K562 (cell line): ENCODE data around the gene MRPS15. TPM values are rescaled to one million over a fixed set of nuclear protein-coding genes. Genes with fewer than 3 reads are reported as not detected.

Source experiments
- ATAC-seq: fragments of 200-7000 bp; cut with Tn5 transposase; 3 replicates; pipeline ENCODE4 v1.9.1; 2020; ENCODE audit warnings: moderate library complexity
- BruUV-seq: library from RNA; stranded (reverse); fragments of 400-500 nt; replicated peaks from 2 replicates; lab custom pipeline; 2021; lab: Mats Ljungman, UMichigan
- CTCF ChIA-PET: fragments of 300-600 bp; formaldehyde crosslinking; extraction: SDS; loops from one replicate; lab custom pipeline; 2021; ENCODE audit warnings: low intra/inter-chr PET ratio; lab: Yijun Ruan, JAX
- POLR2A ChIA-PET: fragments of 300-600, 350-650 bp; sonication (Branson Sonifier 250); formaldehyde crosslinking; extraction: SDS; loops from one replicate; lab custom pipeline; 2021; ENCODE audit warnings: antibody characterized with exemption, inconsistent platforms; lab: Yijun Ruan, JAX
- DNase-seq, 4 experiments: peaks; one replicate each; pipeline versions ENCODE4 v3.0.0 to v3.0.0-alpha.2; 2011 to 2018; ENCODE audit warnings: low spot score in 3 of 4, mixed read lengths in 3 of 4; ENCODE audit errors: extremely low read depth in 1 of 4
- FAIRE-seq: peaks from 2 replicates; lab custom pipeline; 2011; peaks lifted over from hg19 to GRCh38; lab: Jason Lieb, UNC
- H2AFZ ChIP-seq: 2 replicates; pipeline ENCODE4 v1.6.0; 2011; ENCODE audit warnings: low read depth, low read length, control low read depth, inconsistent platforms
- H3K27ac ChIP-seq: fragments of 200-600 bp; 3 replicates; pipeline ENCODE4 v1.8.0; 2011; ENCODE audit warnings: low read depth, mild to moderate bottlenecking, control low read depth, inconsistent platforms, low read length, moderate library complexity, mixed read lengths; ENCODE audit errors: extremely low read depth
- H3K27me3 ChIP-seq, 2 experiments: fragments of 300-600 bp in 1 of 2; 2 replicates in 1 of 2; 3 replicates in 1 of 2; pipeline versions ENCODE4 v1.6.0 to v1.8.0; 2011; ENCODE audit warnings: inconsistent platforms in 2 of 2, low read length in 2 of 2, mild to moderate bottlenecking in 1 of 2, mixed read lengths in 1 of 2, moderate library complexity in 1 of 2; ENCODE audit not compliant: control insufficient read depth in 2 of 2, insufficient read depth in 2 of 2
- H3K36me3 ChIP-seq: fragments of 300-600 bp; 3 replicates; pipeline ENCODE4 v1.8.0; 2011; ENCODE audit warnings: mild to moderate bottlenecking, low read length, inconsistent platforms; ENCODE audit not compliant: control insufficient read depth, insufficient read depth
- H3K4me1 ChIP-seq, 2 experiments: fragments of 200-600 bp in 1 of 2; replicated peaks in 1 of 2; 2 replicates in 1 of 2; 3 replicates in 1 of 2; pipeline versions ENCODE4 v1.5.1 to v1.8.0; 2011; ENCODE audit warnings: inconsistent platforms in 2 of 2, low read length in 2 of 2, mild to moderate bottlenecking in 1 of 2, mixed read lengths in 1 of 2, moderate library complexity in 1 of 2; ENCODE audit not compliant: control insufficient read depth in 2 of 2, insufficient read depth in 2 of 2
- H3K4me2 ChIP-seq: 2 replicates; pipeline ENCODE4 v1.6.1; 2011; ENCODE audit warnings: low read length, control low read depth, inconsistent platforms, mixed read lengths; ENCODE audit not compliant: insufficient read depth
- H3K4me3 ChIP-seq: fragments of 200-600 bp; sonication (generic), shearing (Covaris generic); 2 replicates; pipeline ENCODE4 v1.5.1; 2016; ENCODE audit warnings: control low read depth, inconsistent platforms
- H3K79me2 ChIP-seq: fragments of 200-600 bp; 3 replicates; pipeline ENCODE4 v1.8.0; 2011; ENCODE audit warnings: low read length, inconsistent platforms; ENCODE audit not compliant: control insufficient read depth, insufficient read depth
- H3K9ac ChIP-seq, 2 experiments: 2 replicates each; pipeline versions ENCODE4 v1.6.0 to v1.6.1; 2011; ENCODE audit warnings: low read depth in 2 of 2, low read length in 2 of 2, control low read depth in 1 of 2, inconsistent platforms in 1 of 2, mild to moderate bottlenecking in 1 of 2, mixed read lengths in 1 of 2; ENCODE audit not compliant: insufficient read depth in 1 of 2
- H3K9me1 ChIP-seq: one replicate; pipeline ENCODE4 v1.6.0; 2011; ENCODE audit warnings: inconsistent platforms, mild to moderate bottlenecking, low read length, moderate library complexity; ENCODE audit not compliant: control insufficient read depth, insufficient read depth
- H3K9me3 ChIP-seq: replicated peaks from 2 replicates; pipeline ENCODE4 v1.5.1; 2011; ENCODE audit warnings: low read depth, low read length, inconsistent platforms; ENCODE audit not compliant: control insufficient read depth, insufficient read depth
- H4K20me1 ChIP-seq: replicated peaks from 2 replicates; pipeline ENCODE4 v1.6.1; 2011; ENCODE audit warnings: low read length, inconsistent platforms, mixed read lengths; ENCODE audit not compliant: control insufficient read depth, insufficient read depth
- ETV5 ChIP-seq: sonication (generic); formaldehyde crosslinking; IDR thresholded peaks from 2 replicates; pipeline ENCODE4 v1.4.0; 2020; ENCODE audit warnings: low read depth, mild to moderate bottlenecking, missing genetic modification reagents
- FOXA3 ChIP-seq, 2 experiments: fragments of 450-650 bp in 1 of 2; sonication (generic) in 1 of 2; formaldehyde crosslinking; IDR thresholded peaks in 1 of 2; conservative IDR thresholded peaks in 1 of 2; 2 replicates each; pipeline versions ENCODE4 v1.4.0 to v1.8.0; 2020 to 2022; ENCODE audit warnings: mild to moderate bottlenecking in 2 of 2, missing genetic modification reagents in 1 of 2
- FOXP1 ChIP-seq: sonication (generic); formaldehyde crosslinking; IDR thresholded peaks from 2 replicates; pipeline ENCODE4 v1.8.0; 2022; ENCODE audit warnings: mild to moderate bottlenecking, missing genetic modification reagents
- MECOM ChIP-seq: fragments of 250-450 bp; sonication (Bioruptor Pico); IDR thresholded peaks from 2 replicates; pipeline ENCODE4 v1.8.0; 2022; ENCODE audit warnings: inconsistent platforms
- NELFE ChIP-seq: IDR thresholded peaks from 2 replicates; pipeline ENCODE4 v1.6.1; 2011; ENCODE audit warnings: mild to moderate bottlenecking; ENCODE audit not compliant: insufficient read depth, insufficient read length
- POLR2A ChIP-seq: fragments of 450-650 bp; conservative IDR thresholded peaks from 2 replicates; pipeline ENCODE4 v1.6.1; 2016
- RBBP5 ChIP-seq: fragments of 200-600 bp; sonication (generic); IDR thresholded peaks from 2 replicates; pipeline ENCODE4 v1.6.1; 2012; ENCODE audit warnings: borderline replicate concordance, mild to moderate bottlenecking, low read length, control low read depth, inconsistent platforms; ENCODE audit not compliant: insufficient read depth, poor library complexity, severe bottlenecking
- SRSF1 ChIP-seq: fragments of 200-400 bp; formaldehyde crosslinking; IDR thresholded peaks from 2 replicates; pipeline ENCODE4 v1.6.1; 2017; ENCODE audit warnings: mild to moderate bottlenecking, low read depth, low read length, moderate library complexity
- ZNF696 ChIP-seq: fragments of 250-450 bp; sonication (Bioruptor Pico); conservative IDR thresholded peaks from 2 replicates; pipeline ENCODE4 v1.4.0; 2020; ENCODE audit warnings: mild to moderate bottlenecking, moderate library complexity
- ZNF764 ChIP-seq: fragments of 250-450 bp; sonication (Bioruptor Pico); IDR thresholded peaks from 2 replicates; pipeline ENCODE4 v1.4.0; 2020; ENCODE audit warnings: low read depth, mild to moderate bottlenecking, moderate library complexity
- ZNF766 ChIP-seq: fragments of 200-800 bp; sonication (Bioruptor generic); conservative IDR thresholded peaks from 2 replicates; pipeline ENCODE4 v1.6.1; 2016; ENCODE audit warnings: missing genetic modification characterization, missing compliant biosample characterization
- WGBS: fragments of 100-300 bp; shearing (Covaris generic); methylation state at CpG from one replicate; pipeline ENCODE4 v1.1.6; 2016; ENCODE audit warnings: low coverage, mixed read lengths; ENCODE audit not compliant: insufficient coverage; ENCODE audit errors: missing lambda C conversion rate; 5-methylcytosine and 5-hydroxymethylcytosine counted together
- in situ Hi-C: fragments of 300-500 bp; cut with MboI; formaldehyde crosslinking; loops from 4 replicates; pipeline ENCODE4 v1.15.0; 2018; ENCODE audit warnings: inconsistent platforms, mixed read lengths
- intact Hi-C: fragments of 100-400 bp; cut with micrococcal nuclease; formaldehyde crosslinking; loops from 2 replicates; pipeline ENCODE4 v1.14.2; 2022
- polyA plus RNA-seq, 8 experiments: library from polyadenylated mRNA; depleted of rRNA in 4 of 8; stranded (reverse) in 5 of 8; unstranded in 3 of 8; fragments of >200 nt; fragmentation: Nextera tagmentation in 2 of 8; fragmentation: Illumina TruSeq in 1 of 8; extraction: Ambion mirVana in 2 of 8; extraction: Trizol in 1 of 8; gene quantifications; 2 replicates each; pipeline versions ENCODE4 v1.2.1 to v1.2.3, GENCODE V29; 2011 to 2014; ENCODE audit warnings: inconsistent platforms in 1 of 8, missing spikeins in 1 of 8
- total RNA-seq, 7 experiments: library from RNA; depleted of rRNA in 6 of 7; stranded (reverse); fragments of >200 nt in 6 of 7; fragmentation: Illumina TruSeq in 2 of 7; extraction: Trizol in 2 of 7; gene quantifications; 2 replicates each; pipeline versions ENCODE4 v1.2.1 to v1.2.3, GENCODE V29; 2011 to 2021; ENCODE audit warnings: low replicate concordance in 1 of 7
- TF ChIP-seq, protein P1 (sequence below): fragments of 250-450 bp; sonication (Bioruptor Pico); IDR thresholded peaks from 2 replicates; pipeline ENCODE4 v1.5.0; 2021
- TF ChIP-seq, protein P2 (sequence below), 2 experiments: fragments of 450-650 bp; formaldehyde crosslinking in 1 of 2; IDR thresholded peaks; 2 replicates each; pipeline versions ENCODE4 v1.4.0 to v1.6.1; 2014 to 2020; ENCODE audit warnings: mild to moderate bottlenecking in 2 of 2, borderline replicate concordance in 1 of 2, low read depth in 1 of 2

MRPS15 gene
- total and polyA plus RNA-seq, 9 of the 15 experiments (the other 6 are each of a cell fraction or from before 2014, with no cell fraction given), result 62.9 to 286 (median 149) TPM

DNA sequence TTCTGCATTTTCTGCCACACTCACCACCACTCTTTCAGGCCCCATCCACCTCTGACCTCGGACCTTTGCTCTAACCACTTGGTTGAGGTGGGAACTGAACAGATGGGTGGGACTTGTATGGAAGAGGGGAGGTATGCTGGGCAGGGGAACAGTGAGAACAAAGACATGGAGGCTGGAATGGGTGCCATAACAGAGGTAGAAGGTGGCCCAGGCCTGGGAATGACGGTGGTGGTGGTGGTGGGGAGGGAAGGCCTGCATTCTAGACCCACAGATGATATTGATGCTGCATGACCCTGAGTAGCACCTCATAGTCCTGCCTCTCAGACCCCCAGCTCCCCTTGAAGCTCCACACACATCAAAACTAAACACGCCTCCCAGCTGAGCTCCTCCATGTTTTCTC lies 23.7 kb upstream of the MRPS15 start:
- Histone ChIP-seq H3K4me2 (no peak overlapping the region), H4K20me1 (no peaks in the 10 kb centered on the region), H2AFZ (0 out of 2 replicates have a peak overlapping the region, but pooled peaks have one; percentile 1), H3K4me1 (peaks cover 28 to 31% of the 10 kb centered on the region in 2 experiments), H3K9ac (no peak overlapping the region), H3K36me3 (no peaks in the 10 kb centered on the region), H3K27me3 (no peaks in the 10 kb centered on the region), H3K79me2 (no peaks in the 10 kb centered on the region), H3K9me3 (no peaks in the 10 kb centered on the region), H3K4me3 (no peak overlapping the region), H3K9me1 (no peaks in the 10 kb centered on the region), H3K27ac (no peak overlapping the region)
- ChIA-PET POLR2A (interaction anchor here (0.6 to 2.2 kb wide), 4 partner anchors 9 to 767 kb away, joined by 4 to 8 read pairs (median 5); no protein-coding TSS in a partner anchor), CTCF (interaction anchor here (0.7 kb wide), 1 partner anchor 708 kb away, joined by 4 read pairs; no protein-coding TSS in a partner anchor)
- no peak for ATAC-seq
- intact Hi-C loops (no loop called here), in situ Hi-C loops (no loop called here)
- no TSS peak for BruUV-seq
- FAIRE-seq, result no peak
- 54% methylated on average over 3 of the region's 3 CpGs for WGBS
- DNase-seq, result no peak
- TF ChIP-seq ZNF764 (CRISPR knock-in tag) (no peak), FOXA3 (CRISPR knock-in tag; conservative IDR thresholded peaks at IDR 0.05 in 1 of 2, IDR thresholded peaks at IDR 0.05 in 1 of 2) (no peak), RBBP5 (no peak), ETV5 (CRISPR knock-in tag) (no peak), ZNF766 (CRISPR knock-in tag) (no peak), ZNF696 (no peak), POLR2A (no peak), NELFE (no peak), FOXP1 (CRISPR knock-in tag) (no peak), MECOM (CRISPR knock-in tag) (no peak), SRSF1 (no peak)
- TF ChIP-seq, protein P1, sequence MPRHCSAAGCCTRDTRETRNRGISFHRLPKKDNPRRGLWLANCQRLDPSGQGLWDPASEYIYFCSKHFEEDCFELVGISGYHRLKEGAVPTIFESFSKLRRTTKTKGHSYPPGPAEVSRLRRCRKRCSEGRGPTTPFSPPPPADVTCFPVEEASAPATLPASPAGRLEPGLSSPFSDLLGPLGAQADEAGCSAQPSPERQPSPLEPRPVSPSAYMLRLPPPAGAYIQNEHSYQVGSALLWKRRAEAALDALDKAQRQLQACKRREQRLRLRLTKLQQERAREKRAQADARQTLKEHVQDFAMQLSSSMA (CRISPR knock-in tag), result no peak
- TF ChIP-seq, protein P2, sequence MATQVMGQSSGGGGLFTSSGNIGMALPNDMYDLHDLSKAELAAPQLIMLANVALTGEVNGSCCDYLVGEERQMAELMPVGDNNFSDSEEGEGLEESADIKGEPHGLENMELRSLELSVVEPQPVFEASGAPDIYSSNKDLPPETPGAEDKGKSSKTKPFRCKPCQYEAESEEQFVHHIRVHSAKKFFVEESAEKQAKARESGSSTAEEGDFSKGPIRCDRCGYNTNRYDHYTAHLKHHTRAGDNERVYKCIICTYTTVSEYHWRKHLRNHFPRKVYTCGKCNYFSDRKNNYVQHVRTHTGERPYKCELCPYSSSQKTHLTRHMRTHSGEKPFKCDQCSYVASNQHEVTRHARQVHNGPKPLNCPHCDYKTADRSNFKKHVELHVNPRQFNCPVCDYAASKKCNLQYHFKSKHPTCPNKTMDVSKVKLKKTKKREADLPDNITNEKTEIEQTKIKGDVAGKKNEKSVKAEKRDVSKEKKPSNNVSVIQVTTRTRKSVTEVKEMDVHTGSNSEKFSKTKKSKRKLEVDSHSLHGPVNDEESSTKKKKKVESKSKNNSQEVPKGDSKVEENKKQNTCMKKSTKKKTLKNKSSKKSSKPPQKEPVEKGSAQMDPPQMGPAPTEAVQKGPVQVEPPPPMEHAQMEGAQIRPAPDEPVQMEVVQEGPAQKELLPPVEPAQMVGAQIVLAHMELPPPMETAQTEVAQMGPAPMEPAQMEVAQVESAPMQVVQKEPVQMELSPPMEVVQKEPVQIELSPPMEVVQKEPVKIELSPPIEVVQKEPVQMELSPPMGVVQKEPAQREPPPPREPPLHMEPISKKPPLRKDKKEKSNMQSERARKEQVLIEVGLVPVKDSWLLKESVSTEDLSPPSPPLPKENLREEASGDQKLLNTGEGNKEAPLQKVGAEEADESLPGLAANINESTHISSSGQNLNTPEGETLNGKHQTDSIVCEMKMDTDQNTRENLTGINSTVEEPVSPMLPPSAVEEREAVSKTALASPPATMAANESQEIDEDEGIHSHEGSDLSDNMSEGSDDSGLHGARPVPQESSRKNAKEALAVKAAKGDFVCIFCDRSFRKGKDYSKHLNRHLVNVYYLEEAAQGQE (IDR thresholded peaks at IDR 0.05; ENCODE audit: borderline replicate concordance), result no peak
- TF ChIP-seq, protein P2 (CRISPR knock-in tag; IDR thresholded peaks at IDR 0.05; ENCODE audit: low read depth), result no peak
